Measurements from ENCODE around the gene CFAP99.

Gene CFAP99

GRCh38 chr4:2402048-2402842 lies 16.5 kb upstream of the CFAP99 start:
- TF ChIP-seq CTCF (conservative IDR thresholded peaks at IDR 0.05; ENCODE audit: low read depth), result no peak
- ChIA-PET POLR2A (ENCODE audit: low non-redundant PET) (no interaction called here), CTCF (interaction anchor here (0.6 kb wide), 2 partner anchors 10 to 83 kb away, joined by 3 read pairs; no protein-coding TSS in a partner anchor)
- peak overlapping the region; percentile 12; the same call in 1 of the 2 replicates for H3K27ac ChIP-seq
- DNase-seq (ENCODE audit: low spot score), result no peak

- peak overlapping the region; percentile 12; the same call in 1 of the 2 replicates for H3K27ac ChIP-seq
- ChIA-PET POLR2A (ENCODE audit: low non-redundant PET) (no interaction called here), CTCF (interaction anchor here (0.6 kb wide), 1 partner anchor 82 kb away, joined by 3 read pairs; no protein-coding TSS in a partner anchor)
- no peak for DNase-seq (ENCODE audit: low spot score)
- TF ChIP-seq CTCF (conservative IDR thresholded peaks at IDR 0.05; ENCODE audit: low read depth), result no peak
Observed at GRCh38 chr4:2402941-2403340, 15.8 kb upstream of the CFAP99 start.

GRCh38 chr4:2406406-2406805 lies 12.3 kb upstream of the CFAP99 start:
- ChIA-PET POLR2A (ENCODE audit: low non-redundant PET) (no interaction called here), CTCF (no interaction called here)
- DNase-seq (ENCODE audit: low spot score), result no peak
- no peak overlapping the region for H3K27ac ChIP-seq
- TF ChIP-seq CTCF (conservative IDR thresholded peaks at IDR 0.05; ENCODE audit: low read depth), result no peak

- no peak overlapping the region for H3K27ac ChIP-seq
- POLR2A ChIA-PET (ENCODE audit: low non-redundant PET), result no interaction called here
- CTCF ChIA-PET, result no interaction called here
- no peak for DNase-seq (ENCODE audit: low spot score)
- no peak for TF ChIP-seq CTCF (conservative IDR thresholded peaks at IDR 0.05; ENCODE audit: low read depth)
Observed at GRCh38 chr4:2406920-2407319, 11.8 kb upstream of the CFAP99 start.

- no peak for TF ChIP-seq CTCF (conservative IDR thresholded peaks at IDR 0.05; ENCODE audit: low read depth)
- ChIA-PET POLR2A (ENCODE audit: low non-redundant PET) (no interaction called here), CTCF (no interaction called here)
- no peak overlapping the region for H3K27ac ChIP-seq
- DNase-seq (ENCODE audit: low spot score), result no peak
Observed at GRCh38 chr4:2407991-2408342, 10.8 kb upstream of the CFAP99 start.

GRCh38 chr4:2408401-2408958 lies 10.3 kb upstream of the CFAP99 start:
- POLR2A ChIA-PET (ENCODE audit: low non-redundant PET), result no interaction called here
- TF ChIP-seq CTCF (conservative IDR thresholded peaks at IDR 0.05; ENCODE audit: low read depth), result no peak
- peak overlapping the region; percentile 10; the same call in 1 of the 2 replicates for H3K27ac ChIP-seq
- DNase-seq (ENCODE audit: low spot score), result peak; percentile 29
- CTCF ChIA-PET, result no interaction called here

All from RWPE1 (cell line).